Measurements from ENCODE around the gene ZSCAN2.
"Not testable (repeated sequence)": the region's sequence is repeated elsewhere in the genome, so short reads cannot be mapped to it uniquely, and the experiment has no call there.

The ZSCAN2 gene

GRCh38 chr15:84582583-84583157 lies 18.1 kb upstream of the ZSCAN2 start:
- H3K4me1 ChIP-seq (ENCODE audit: insufficient read depth, low read length), result 0 out of 2 replicates have a peak, but pooled peaks cover 5% of the 10 kb centered on the region
- no peak overlapping the region for H3K4me3 ChIP-seq (ENCODE audit: low read length)
- H3K9ac ChIP-seq (ENCODE audit: low read depth, low read length), result no peak overlapping the region
- H3K27ac ChIP-seq (ENCODE audit: low read depth, low read length), result no peak overlapping the region
- 91% methylated on average over 2 of the region's 2 CpGs for WGBS
- no peaks in the 10 kb centered on the region for H3K9me3 ChIP-seq (ENCODE audit: insufficient read depth, low read depth, low read length)
- no peaks in the 10 kb centered on the region; the same call in 1 of the 2 replicates for H3K27me3 ChIP-seq (ENCODE audit: insufficient read depth, low read length)
- H3K36me3 ChIP-seq (ENCODE audit: insufficient read depth, low read length), result no peaks in the 10 kb centered on the region

GRCh38 chr15:84583921-84584320 lies 16.9 kb upstream of the ZSCAN2 start:
- not testable (repeated sequence) for H3K36me3 ChIP-seq (ENCODE audit: insufficient read depth, low read length); H3K9me3 ChIP-seq (ENCODE audit: insufficient read depth, low read depth, low read length); H3K27me3 ChIP-seq (ENCODE audit: insufficient read depth, low read length); H3K4me3 ChIP-seq (ENCODE audit: low read length); H3K9ac ChIP-seq (ENCODE audit: low read depth, low read length); H3K4me1 ChIP-seq (ENCODE audit: insufficient read depth, low read length); H3K27ac ChIP-seq (ENCODE audit: low read depth, low read length)
- WGBS, result 87% methylated on average over 4 of the region's 4 CpGs

- H3K27me3 ChIP-seq (ENCODE audit: insufficient read depth, low read length), result peaks cover 12% of the 10 kb centered on the region; the same call in 1 of the 2 replicates
- no peak overlapping the region for H3K27ac ChIP-seq (ENCODE audit: low read depth, low read length)
- H3K9ac ChIP-seq (ENCODE audit: low read depth, low read length), result no peak overlapping the region
- no peak overlapping the region for H3K4me3 ChIP-seq (ENCODE audit: low read length)
- no peaks in the 10 kb centered on the region for H3K36me3 ChIP-seq (ENCODE audit: insufficient read depth, low read length)
- H3K9me3 ChIP-seq (ENCODE audit: insufficient read depth, low read depth, low read length), result no peaks in the 10 kb centered on the region
- WGBS, result 61% methylated on average over 5 of the region's 6 CpGs
- 0 out of 2 replicates have a peak, but pooled peaks cover 10% of the 10 kb centered on the region for H3K4me1 ChIP-seq (ENCODE audit: insufficient read depth, low read length)
Observed at GRCh38 chr15:84586696-84587095, 14.1 kb upstream of the ZSCAN2 start.

- 0 out of 2 replicates have a peak, but pooled peaks cover 3% of the 10 kb centered on the region for H3K9me3 ChIP-seq (ENCODE audit: insufficient read depth, low read depth, low read length)
- WGBS, result 35% methylated on average over 26 of the region's 26 CpGs
- H3K36me3 ChIP-seq (ENCODE audit: insufficient read depth, low read length), result no peaks in the 10 kb centered on the region
- peaks cover 12% of the 10 kb centered on the region; the same call in 1 of the 2 replicates for H3K27me3 ChIP-seq (ENCODE audit: insufficient read depth, low read length)
- peak overlapping the region; percentile 32 for H3K4me3 ChIP-seq (ENCODE audit: low read length)
- no peak overlapping the region for H3K27ac ChIP-seq (ENCODE audit: low read depth, low read length)
- 0 out of 2 replicates have a peak, but pooled peaks cover 10% of the 10 kb centered on the region for H3K4me1 ChIP-seq (ENCODE audit: insufficient read depth, low read length)
- H3K9ac ChIP-seq (ENCODE audit: low read depth, low read length), result 0 out of 2 replicates have a peak overlapping the region, but pooled peaks have one; percentile 25
Observed at GRCh38 chr15:84588053-84588874, 12.5 kb upstream of the ZSCAN2 start.

- WGBS, result 91% methylated on average over 2 of the region's 2 CpGs
- Histone ChIP-seq H3K9ac (ENCODE audit: low read depth, low read length) (no peak overlapping the region), H3K4me1 (ENCODE audit: insufficient read depth, low read length) (0 out of 2 replicates have a peak, but pooled peaks cover 13% of the 10 kb centered on the region), H3K4me3 (ENCODE audit: low read length) (no peak overlapping the region), H3K27me3 (ENCODE audit: insufficient read depth, low read length) (peaks cover 12% of the 10 kb centered on the region; the same call in 1 of the 2 replicates), H3K27ac (ENCODE audit: low read depth, low read length) (no peak overlapping the region), H3K9me3 (ENCODE audit: insufficient read depth, low read depth, low read length) (0 out of 2 replicates have a peak, but pooled peaks cover 5% of the 10 kb centered on the region), H3K36me3 (ENCODE audit: insufficient read depth, low read length) (no peaks in the 10 kb centered on the region)
Observed at GRCh38 chr15:84590406-84590805, 10.4 kb upstream of the ZSCAN2 start.

- Histone ChIP-seq H3K36me3 (ENCODE audit: insufficient read depth, low read length) (no peaks in the 10 kb centered on the region), H3K4me3 (ENCODE audit: low read length) (no peak overlapping the region), H3K9ac (ENCODE audit: low read depth, low read length) (no peak overlapping the region), H3K27me3 (ENCODE audit: insufficient read depth, low read length) (peaks cover 15% of the 10 kb centered on the region; the same call in 1 of the 2 replicates), H3K4me1 (ENCODE audit: insufficient read depth, low read length) (0 out of 2 replicates have a peak, but pooled peaks cover 8% of the 10 kb centered on the region), H3K9me3 (ENCODE audit: insufficient read depth, low read depth, low read length) (0 out of 2 replicates have a peak, but pooled peaks cover 5% of the 10 kb centered on the region), H3K27ac (ENCODE audit: low read depth, low read length) (no peak overlapping the region)
- WGBS, result 71% methylated on average over 1 of the region's 1 CpG
Observed at GRCh38 chr15:84591815-84592214, 9.0 kb upstream of the ZSCAN2 start.

- H3K9ac ChIP-seq (ENCODE audit: low read depth, low read length), result no peak overlapping the region
- H3K9me3 ChIP-seq (ENCODE audit: insufficient read depth, low read depth, low read length), result 0 out of 2 replicates have a peak, but pooled peaks cover 5% of the 10 kb centered on the region
- WGBS, result 63% methylated on average over 3 of the region's 3 CpGs
- H3K27ac ChIP-seq (ENCODE audit: low read depth, low read length), result no peak overlapping the region
- H3K36me3 ChIP-seq (ENCODE audit: insufficient read depth, low read length), result no peaks in the 10 kb centered on the region
- H3K4me3 ChIP-seq (ENCODE audit: low read length), result no peak overlapping the region
- H3K27me3 ChIP-seq (ENCODE audit: insufficient read depth, low read length), result peaks cover 4% of the 10 kb centered on the region; the same call in 1 of the 2 replicates
- 0 out of 2 replicates have a peak, but pooled peaks cover 3% of the 10 kb centered on the region for H3K4me1 ChIP-seq (ENCODE audit: insufficient read depth, low read length)
Observed at GRCh38 chr15:84594617-84595290, 6.1 kb upstream of the ZSCAN2 start.

- Histone ChIP-seq H3K27ac (ENCODE audit: low read depth, low read length) (no peak overlapping the region), H3K4me3 (ENCODE audit: low read length) (no peak overlapping the region), H3K36me3 (ENCODE audit: insufficient read depth, low read length) (no peaks in the 10 kb centered on the region), H3K9me3 (ENCODE audit: insufficient read depth, low read depth, low read length) (0 out of 2 replicates have a peak, but pooled peaks cover 5% of the 10 kb centered on the region), H3K4me1 (ENCODE audit: insufficient read depth, low read length) (0 out of 2 replicates have a peak, but pooled peaks cover 3% of the 10 kb centered on the region), H3K27me3 (ENCODE audit: insufficient read depth, low read length) (peaks cover 12% of the 10 kb centered on the region; the same call in 1 of the 2 replicates), H3K9ac (ENCODE audit: low read depth, low read length) (no peak overlapping the region)
- WGBS, result 92% methylated on average over 2 of the region's 2 CpGs
Observed at GRCh38 chr15:84595660-84596059, 5.1 kb upstream of the ZSCAN2 start.

- Histone ChIP-seq H3K4me1 (ENCODE audit: insufficient read depth, low read length) (0 out of 2 replicates have a peak, but pooled peaks cover 3% of the 10 kb centered on the region), H3K4me3 (ENCODE audit: low read length) (no peak overlapping the region), H3K9me3 (ENCODE audit: insufficient read depth, low read depth, low read length) (0 out of 2 replicates have a peak, but pooled peaks cover 5% of the 10 kb centered on the region), H3K27me3 (ENCODE audit: insufficient read depth, low read length) (peaks cover 15% of the 10 kb centered on the region; the same call in 1 of the 2 replicates), H3K9ac (ENCODE audit: low read depth, low read length) (no peak overlapping the region), H3K27ac (ENCODE audit: low read depth, low read length) (no peak overlapping the region), H3K36me3 (ENCODE audit: insufficient read depth, low read length) (no peaks in the 10 kb centered on the region)
- WGBS, result 91% methylated on average over 1 of the region's 3 CpGs
Observed at GRCh38 chr15:84597296-84597695, 3.5 kb upstream of the ZSCAN2 start.

GRCh38 chr15:84598250-84598649 lies 2.6 kb upstream of the ZSCAN2 start:
- 81% methylated on average over 2 of the region's 2 CpGs for WGBS
- H3K9ac ChIP-seq (ENCODE audit: low read depth, low read length), result no peak overlapping the region
- H3K27ac ChIP-seq (ENCODE audit: low read depth, low read length), result no peak overlapping the region
- H3K4me1 ChIP-seq (ENCODE audit: insufficient read depth, low read length), result peaks cover 8% of the 10 kb centered on the region; the same call in 1 of the 2 replicates
- H3K27me3 ChIP-seq (ENCODE audit: insufficient read depth, low read length), result peaks cover 15% of the 10 kb centered on the region; the same call in 1 of the 2 replicates
- H3K9me3 ChIP-seq (ENCODE audit: insufficient read depth, low read depth, low read length), result 0 out of 2 replicates have a peak, but pooled peaks cover 2% of the 10 kb centered on the region
- H3K4me3 ChIP-seq (ENCODE audit: low read length), result no peak overlapping the region
- no peaks in the 10 kb centered on the region for H3K36me3 ChIP-seq (ENCODE audit: insufficient read depth, low read length)

Measured in HUES64 (cell line).